Measurements from ENCODE around the gene MTMR8.

Gene MTMR8

GRCh38 chrX:64265265-64265664 is 130.0 kb downstream of the MTMR8 start:
- no peak overlapping the region for H3K27ac ChIP-seq (ENCODE audit: low read depth, low read length)

DNA sequence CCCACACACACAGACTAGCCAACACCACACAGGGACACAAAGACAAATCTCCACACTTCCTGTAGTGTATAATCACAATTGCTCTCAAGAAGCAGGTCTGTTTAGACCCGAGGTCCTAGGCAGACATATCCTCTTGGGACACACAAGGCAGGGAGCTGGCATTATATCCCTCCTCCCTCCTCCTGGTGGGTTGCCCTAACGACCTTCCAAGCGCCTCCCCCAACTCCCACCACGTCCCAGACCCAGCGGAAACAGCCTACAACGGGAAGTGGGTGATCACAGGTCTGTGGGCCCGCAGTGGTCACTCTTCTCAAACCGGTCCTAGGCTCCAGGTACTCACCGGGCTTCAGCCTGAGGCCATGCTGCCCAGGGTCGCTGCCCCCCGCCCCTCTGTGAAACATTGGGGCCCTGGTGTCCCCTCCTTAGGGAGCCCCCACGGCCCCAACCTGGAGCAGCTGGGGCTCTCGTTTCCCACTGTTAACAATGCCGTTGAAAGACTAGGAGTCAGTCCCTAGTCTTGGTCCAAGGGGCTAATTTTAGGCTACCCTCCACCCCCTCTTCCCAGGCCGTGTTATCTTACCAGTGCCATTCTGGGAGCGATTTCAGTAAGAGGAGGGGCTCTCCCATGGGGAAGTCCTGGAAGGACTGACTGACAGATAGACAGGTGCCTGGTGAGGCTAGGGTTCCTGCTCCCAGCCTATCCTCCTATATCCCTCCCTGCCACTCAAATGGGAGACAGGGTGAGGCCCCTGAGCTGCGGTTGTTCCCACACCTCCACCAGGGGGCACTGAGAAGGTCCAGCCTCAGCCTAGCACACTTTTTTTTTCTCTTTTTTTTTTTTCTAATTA is 164.9 kb downstream of the MTMR8 start, which contains the start of gene ASB12:
Gene ASB12 (minus strand): TSS at position 485 of the 848 bp plus-strand sequence. CDS start 4,957 bp downstream, outside the sequence.
- no peaks in the 10 kb centered on the region for H3K27me3 ChIP-seq (ENCODE audit: control insufficient read depth, insufficient read depth, low read length)
- H3K4me3 ChIP-seq (ENCODE audit: low read length): no peak within 1 kb of the TSS
- H3K27ac ChIP-seq (ENCODE audit: low read depth, low read length): no peak within 1 kb of the TSS
- no peak within 1 kb of the TSS for H3K9ac ChIP-seq (ENCODE audit: low read length)
- no peaks in the 10 kb centered on the region for H3K4me1 ChIP-seq (ENCODE audit: control insufficient read depth, insufficient read depth, low read length)
- no peaks in the 10 kb centered on the region for H3K36me3 ChIP-seq (ENCODE audit: control insufficient read depth, insufficient read depth, low read length)

More at GRCh38 chrX:64265265-64265664, 130.0 kb downstream of the MTMR8 start:
- Histone ChIP-seq H3K4me3 (ENCODE audit: low read length) (no peak overlapping the region), H3K4me1 (ENCODE audit: control insufficient read depth, insufficient read depth, low read length) (no peaks in the 10 kb centered on the region), H3K36me3 (ENCODE audit: control insufficient read depth, insufficient read depth, low read length) (no peaks in the 10 kb centered on the region), H3K27me3 (ENCODE audit: control insufficient read depth, insufficient read depth, low read length) (no peaks in the 10 kb centered on the region), H3K9ac (ENCODE audit: low read length) (no peak overlapping the region)

GRCh38 chrX:64229154-64229553 is 166.1 kb downstream of the MTMR8 start:
- H3K4me1 ChIP-seq (ENCODE audit: control insufficient read depth, insufficient read depth, low read length): no peaks in the 10 kb centered on the region
- no peak overlapping the region for H3K9ac ChIP-seq (ENCODE audit: low read length)
- H3K36me3 ChIP-seq (ENCODE audit: control insufficient read depth, insufficient read depth, low read length): no peaks in the 10 kb centered on the region
- H3K4me3 ChIP-seq (ENCODE audit: low read length): no peak overlapping the region
- H3K27me3 ChIP-seq (ENCODE audit: control insufficient read depth, insufficient read depth, low read length): no peaks in the 10 kb centered on the region
- no peak overlapping the region for H3K27ac ChIP-seq (ENCODE audit: low read depth, low read length)
